Measurements from ENCODE around the gene ZFYVE26. TPM values are rescaled to one million over a fixed set of nuclear protein-coding genes. Genes with fewer than 3 reads are reported as not detected.

Gene ZFYVE26
- 10 to 100 TPM; 22.6 to 32.5 TPM for total RNA-seq

DNA sequence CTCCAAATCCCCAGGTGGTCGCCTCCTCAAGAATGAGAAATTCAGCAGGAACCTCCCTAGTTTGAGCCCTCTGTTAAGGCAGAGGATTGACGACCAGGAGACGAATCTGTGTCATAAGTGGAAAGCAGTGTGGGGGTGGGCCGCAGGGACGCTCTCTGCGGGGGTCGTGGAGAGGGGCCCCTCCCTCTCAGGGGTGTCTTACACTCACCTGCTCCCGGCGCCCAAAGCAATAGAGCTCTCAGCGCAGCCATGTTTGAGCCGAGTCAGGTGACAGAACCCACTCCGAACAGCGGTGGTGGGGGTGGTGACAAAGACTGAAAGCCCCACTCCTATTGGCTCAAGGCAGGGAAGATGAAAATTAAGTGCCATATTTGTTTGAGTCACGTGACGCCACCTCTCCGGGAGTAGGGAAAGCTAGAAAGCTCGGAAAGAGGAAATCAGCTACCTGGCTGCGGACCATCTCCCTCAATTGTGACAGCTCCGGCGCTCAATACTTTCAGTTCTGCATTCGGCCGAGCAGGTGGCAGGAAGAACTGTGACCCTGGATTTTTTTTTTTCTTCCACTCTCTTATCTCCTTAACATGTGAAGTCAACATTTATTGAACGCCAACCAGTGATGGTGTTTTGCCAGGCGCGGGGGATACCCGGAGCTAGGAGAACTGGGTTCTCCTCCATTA is at the start of gene ZFYVE26:
ZFYVE26 (minus strand) TSS at position 265 of the 677 bp plus-strand sequence. CDS start 627 bp downstream, outside the sequence.
- Histone ChIP-seq H3K4me1 (ENCODE audit: control insufficient read depth in 1 of 2, low read depth in 2 of 2) (peaks cover 15 to 21% of the 10 kb centered on the region in 2 donors), H3K36me3 (no peaks in the 10 kb centered on the region), H3K9me3 (no peaks in the 10 kb centered on the region), H3K27ac (peak within 1 kb of the TSS; percentile 68 to 82), H3K27me3 (replicated peaks; ENCODE audit: insufficient read depth) (no peaks in the 10 kb centered on the region), H3K4me3 (peak within 1 kb of the TSS; percentile 73)
- TF ChIP-seq, protein P1, sequence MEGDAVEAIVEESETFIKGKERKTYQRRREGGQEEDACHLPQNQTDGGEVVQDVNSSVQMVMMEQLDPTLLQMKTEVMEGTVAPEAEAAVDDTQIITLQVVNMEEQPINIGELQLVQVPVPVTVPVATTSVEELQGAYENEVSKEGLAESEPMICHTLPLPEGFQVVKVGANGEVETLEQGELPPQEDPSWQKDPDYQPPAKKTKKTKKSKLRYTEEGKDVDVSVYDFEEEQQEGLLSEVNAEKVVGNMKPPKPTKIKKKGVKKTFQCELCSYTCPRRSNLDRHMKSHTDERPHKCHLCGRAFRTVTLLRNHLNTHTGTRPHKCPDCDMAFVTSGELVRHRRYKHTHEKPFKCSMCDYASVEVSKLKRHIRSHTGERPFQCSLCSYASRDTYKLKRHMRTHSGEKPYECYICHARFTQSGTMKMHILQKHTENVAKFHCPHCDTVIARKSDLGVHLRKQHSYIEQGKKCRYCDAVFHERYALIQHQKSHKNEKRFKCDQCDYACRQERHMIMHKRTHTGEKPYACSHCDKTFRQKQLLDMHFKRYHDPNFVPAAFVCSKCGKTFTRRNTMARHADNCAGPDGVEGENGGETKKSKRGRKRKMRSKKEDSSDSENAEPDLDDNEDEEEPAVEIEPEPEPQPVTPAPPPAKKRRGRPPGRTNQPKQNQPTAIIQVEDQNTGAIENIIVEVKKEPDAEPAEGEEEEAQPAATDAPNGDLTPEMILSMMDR (IDR thresholded peaks at IDR 0.05): no peak
- ATAC-seq (ENCODE audit: insufficient number of reproducible peaks, low FRiP score, low read depth) (peak; percentile 90), DNase-seq (ENCODE audit: low spot score) (peak; percentile 88)

DNA sequence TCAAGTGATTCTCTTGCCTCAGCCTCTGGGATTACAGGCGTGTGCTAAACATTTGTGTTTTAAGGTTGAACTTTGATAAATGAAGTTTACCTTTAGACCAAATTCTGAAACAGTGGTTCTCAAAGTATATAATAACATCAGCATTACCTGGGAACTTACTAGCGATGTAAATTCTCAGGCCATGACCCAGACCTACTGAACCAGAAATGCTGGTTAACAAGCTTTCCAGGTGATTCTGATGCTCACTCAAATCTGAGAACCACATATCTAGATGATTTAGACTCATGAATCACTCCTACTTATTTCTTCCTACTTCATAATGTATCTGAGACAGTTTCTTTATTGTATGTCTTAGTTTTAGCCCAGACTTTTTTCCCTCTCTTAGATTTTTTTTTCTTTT is 46.8 kb upstream of the ZFYVE26 start:
- no peaks in the 10 kb centered on the region for H3K9me3 ChIP-seq
- H3K27me3 ChIP-seq (replicated peaks; ENCODE audit: insufficient read depth): no peaks in the 10 kb centered on the region
- no peak overlapping the region for H3K27ac ChIP-seq
- H3K4me3 ChIP-seq: no peak overlapping the region
- no peak for DNase-seq (ENCODE audit: low spot score)
- H3K36me3 ChIP-seq: no peaks in the 10 kb centered on the region
- ATAC-seq (ENCODE audit: insufficient number of reproducible peaks, low FRiP score, low read depth): no peak
- TF ChIP-seq, protein P1 (IDR thresholded peaks at IDR 0.05): no peak
- H3K4me1 ChIP-seq (ENCODE audit: control insufficient read depth in 1 of 2, low read depth in 2 of 2): no peaks in the 10 kb centered on the region

DNA sequence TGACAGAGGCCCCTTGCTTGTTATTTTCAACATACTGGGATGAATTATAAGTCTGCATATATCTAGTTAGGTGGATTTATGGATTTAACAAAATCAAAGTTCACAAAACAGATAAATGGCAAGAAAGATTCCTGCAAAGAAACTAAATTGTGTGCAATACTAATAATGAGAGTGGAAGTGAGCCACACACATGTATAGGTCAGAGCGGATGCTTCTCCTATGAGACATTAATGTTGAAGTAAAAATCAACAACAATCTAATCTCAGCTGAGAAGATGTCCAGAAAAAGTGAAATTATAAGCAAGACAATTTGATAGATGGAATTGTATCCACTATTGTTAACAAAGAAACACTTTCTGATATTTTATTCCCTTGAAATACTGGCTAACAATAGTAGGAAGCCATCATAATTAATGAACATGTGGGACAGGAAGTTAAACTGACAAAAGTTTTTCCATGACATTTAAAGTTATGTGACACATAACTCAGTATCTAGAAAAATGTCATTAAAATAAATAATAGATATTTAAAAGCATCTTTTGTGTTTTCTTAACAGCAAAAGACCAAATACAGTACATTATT is 42.9 kb upstream of the ZFYVE26 start:
- ATAC-seq (ENCODE audit: insufficient number of reproducible peaks, low FRiP score, low read depth): no peak
- Histone ChIP-seq H3K4me3 (no peak overlapping the region), H3K4me1 (ENCODE audit: control insufficient read depth in 1 of 2, low read depth in 2 of 2) (no peaks in the 10 kb centered on the region), H3K36me3 (no peaks in the 10 kb centered on the region), H3K9me3 (no peaks in the 10 kb centered on the region), H3K27ac (no peak overlapping the region), H3K27me3 (replicated peaks; ENCODE audit: insufficient read depth) (no peaks in the 10 kb centered on the region)
- TF ChIP-seq, protein P1 (IDR thresholded peaks at IDR 0.05): no peak
- no peak for DNase-seq (ENCODE audit: low spot score)

DNA sequence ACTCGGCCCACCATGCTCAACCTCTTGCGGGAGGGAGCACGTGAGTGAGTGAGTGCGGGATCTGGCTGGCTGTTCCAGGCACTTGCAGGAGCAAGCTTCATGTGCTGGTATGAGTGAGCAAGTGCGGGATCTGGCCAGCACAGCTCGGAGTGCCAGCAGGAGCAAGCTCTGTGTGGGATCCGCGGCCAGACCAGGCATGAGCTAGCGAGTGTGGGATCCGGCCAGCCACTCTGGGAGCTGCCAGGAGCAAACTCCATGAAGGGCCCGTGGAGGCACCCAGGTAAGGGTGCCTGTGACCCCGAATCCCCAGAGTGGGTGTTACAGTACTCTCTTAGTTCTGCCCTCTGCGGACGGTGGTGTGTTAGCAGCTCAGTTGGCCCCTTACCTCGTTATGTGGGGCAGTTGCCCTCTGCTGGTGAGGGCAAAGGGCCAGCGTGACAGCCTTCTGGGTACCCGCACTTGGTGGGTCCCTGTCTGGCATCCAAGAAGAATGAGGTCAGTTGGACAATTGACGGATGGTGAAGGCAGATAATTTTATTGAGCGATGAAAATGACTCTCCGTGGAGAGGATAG is 41.5 kb upstream of the ZFYVE26 start:
- Histone ChIP-seq H3K9me3 (no peaks in the 10 kb centered on the region), H3K4me3 (no peak overlapping the region), H3K36me3 (no peaks in the 10 kb centered on the region), H3K27ac (no peak overlapping the region), H3K27me3 (replicated peaks; ENCODE audit: insufficient read depth) (no peaks in the 10 kb centered on the region), H3K4me1 (ENCODE audit: control insufficient read depth in 1 of 2, low read depth in 2 of 2) (no peaks in the 10 kb centered on the region)
- TF ChIP-seq, protein P1 (IDR thresholded peaks at IDR 0.05): no peak
- no peak for DNase-seq (ENCODE audit: low spot score)
- ATAC-seq (ENCODE audit: insufficient number of reproducible peaks, low FRiP score, low read depth): no peak

DNA sequence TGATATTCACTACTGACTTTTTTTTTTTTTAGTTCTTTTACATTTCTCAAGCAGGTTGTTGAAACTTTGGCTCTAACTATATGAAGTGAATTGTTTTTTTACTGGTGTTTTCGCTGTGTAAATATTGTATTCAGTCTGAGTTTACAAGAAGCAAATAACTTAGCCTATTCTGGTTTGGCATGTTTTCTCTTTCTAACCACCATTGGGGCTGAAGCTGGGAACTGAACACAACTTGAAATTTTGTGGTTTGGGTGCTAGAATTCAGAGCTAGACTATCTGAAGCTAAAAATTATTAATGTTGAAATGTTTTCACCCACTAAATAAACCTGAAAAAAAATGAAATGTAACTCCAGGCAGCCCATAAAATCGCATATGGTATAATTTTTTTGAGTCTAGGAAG is 40.4 kb upstream of the ZFYVE26 start:
- Histone ChIP-seq H3K36me3 (no peaks in the 10 kb centered on the region), H3K4me3 (no peak overlapping the region), H3K27me3 (replicated peaks; ENCODE audit: insufficient read depth) (no peaks in the 10 kb centered on the region), H3K9me3 (no peaks in the 10 kb centered on the region), H3K27ac (no peak overlapping the region), H3K4me1 (ENCODE audit: control insufficient read depth in 1 of 2, low read depth in 2 of 2) (no peaks in the 10 kb centered on the region)
- no peak for DNase-seq (ENCODE audit: low spot score)
- TF ChIP-seq, protein P1 (IDR thresholded peaks at IDR 0.05): no peak
- no peak for ATAC-seq (ENCODE audit: insufficient number of reproducible peaks, low FRiP score, low read depth)
